ENCODE measurements around the gene TRAPPC10.

Gene TRAPPC10

DNA sequence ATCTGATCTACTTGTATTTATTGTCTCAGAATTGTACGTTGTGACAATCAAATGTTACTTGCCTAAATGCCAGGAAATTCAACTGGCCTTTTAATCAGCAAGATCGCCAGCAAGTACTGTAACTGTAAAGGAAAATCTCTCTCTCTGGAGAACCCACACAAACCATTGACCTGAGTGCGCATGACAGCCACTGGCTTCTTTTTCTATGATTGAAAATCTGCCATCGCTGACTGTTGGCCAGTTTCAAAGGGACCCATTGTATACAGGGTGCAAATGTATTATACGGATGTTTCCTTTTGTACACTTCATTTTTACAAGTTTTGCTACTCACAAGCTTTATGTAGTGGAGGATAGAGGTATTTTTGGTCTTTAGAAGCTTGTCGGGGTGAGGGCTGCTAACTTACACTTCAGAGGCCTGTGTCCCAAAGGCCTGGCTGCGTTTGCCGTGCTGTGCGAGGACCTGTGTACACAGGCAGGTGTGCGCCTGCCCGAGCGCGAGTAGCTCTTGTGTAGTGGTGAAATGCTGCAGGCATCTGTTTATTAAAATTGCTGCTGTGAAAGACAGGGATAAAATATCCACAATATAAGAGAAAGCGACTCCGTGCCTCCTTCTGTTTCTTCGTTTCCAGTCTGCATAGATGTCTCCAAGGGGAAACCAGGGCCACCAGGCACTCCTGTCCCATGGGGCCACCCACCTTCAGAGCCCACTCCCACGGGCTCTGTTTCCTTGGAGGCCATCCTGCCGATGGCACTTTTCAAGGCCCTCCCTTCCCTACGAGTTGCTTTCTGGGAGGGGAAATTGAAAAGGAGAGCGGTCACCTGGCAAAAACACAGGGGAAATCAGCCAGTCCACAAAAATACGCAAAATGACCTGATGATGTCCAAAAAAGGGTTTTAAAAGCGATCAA, 25.3 kb upstream of the TRAPPC10 start:
- TF ChIP-seq, protein P1, sequence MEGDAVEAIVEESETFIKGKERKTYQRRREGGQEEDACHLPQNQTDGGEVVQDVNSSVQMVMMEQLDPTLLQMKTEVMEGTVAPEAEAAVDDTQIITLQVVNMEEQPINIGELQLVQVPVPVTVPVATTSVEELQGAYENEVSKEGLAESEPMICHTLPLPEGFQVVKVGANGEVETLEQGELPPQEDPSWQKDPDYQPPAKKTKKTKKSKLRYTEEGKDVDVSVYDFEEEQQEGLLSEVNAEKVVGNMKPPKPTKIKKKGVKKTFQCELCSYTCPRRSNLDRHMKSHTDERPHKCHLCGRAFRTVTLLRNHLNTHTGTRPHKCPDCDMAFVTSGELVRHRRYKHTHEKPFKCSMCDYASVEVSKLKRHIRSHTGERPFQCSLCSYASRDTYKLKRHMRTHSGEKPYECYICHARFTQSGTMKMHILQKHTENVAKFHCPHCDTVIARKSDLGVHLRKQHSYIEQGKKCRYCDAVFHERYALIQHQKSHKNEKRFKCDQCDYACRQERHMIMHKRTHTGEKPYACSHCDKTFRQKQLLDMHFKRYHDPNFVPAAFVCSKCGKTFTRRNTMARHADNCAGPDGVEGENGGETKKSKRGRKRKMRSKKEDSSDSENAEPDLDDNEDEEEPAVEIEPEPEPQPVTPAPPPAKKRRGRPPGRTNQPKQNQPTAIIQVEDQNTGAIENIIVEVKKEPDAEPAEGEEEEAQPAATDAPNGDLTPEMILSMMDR (IDR thresholded peaks at IDR 0.05; ENCODE audit: control insufficient read depth, extremely low read depth, insufficient read depth), result no peak
- H3K4me3 ChIP-seq (ENCODE audit: low read depth, low read length), result no peak overlapping the region
- DNase-seq (ENCODE audit: low read depth), result no peak

DNA sequence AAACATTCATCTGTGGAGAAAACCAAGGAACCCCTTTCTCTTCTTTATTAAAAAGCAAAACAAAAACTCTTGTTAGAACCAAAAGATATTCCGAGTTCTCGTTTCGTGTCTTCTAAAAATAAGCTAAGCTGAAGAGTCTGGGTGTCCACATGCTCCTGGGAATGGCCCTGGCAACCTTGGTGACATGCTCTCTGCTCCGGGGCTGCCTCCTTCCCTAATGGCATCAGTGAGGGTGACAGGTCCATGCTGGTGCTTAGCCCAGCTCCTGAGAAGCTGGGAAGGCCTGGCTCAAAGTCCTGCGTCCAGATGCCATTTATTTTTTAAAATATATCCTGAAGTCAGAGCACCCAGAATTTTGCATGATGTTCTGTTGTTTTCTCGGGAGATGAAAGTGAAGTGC, 24.6 kb upstream of the TRAPPC10 start:
- no peak for DNase-seq (ENCODE audit: low read depth)
- no peak overlapping the region for H3K4me3 ChIP-seq (ENCODE audit: low read depth, low read length)
- TF ChIP-seq, protein P1 (IDR thresholded peaks at IDR 0.05; ENCODE audit: control insufficient read depth, extremely low read depth, insufficient read depth), result no peak

DNA sequence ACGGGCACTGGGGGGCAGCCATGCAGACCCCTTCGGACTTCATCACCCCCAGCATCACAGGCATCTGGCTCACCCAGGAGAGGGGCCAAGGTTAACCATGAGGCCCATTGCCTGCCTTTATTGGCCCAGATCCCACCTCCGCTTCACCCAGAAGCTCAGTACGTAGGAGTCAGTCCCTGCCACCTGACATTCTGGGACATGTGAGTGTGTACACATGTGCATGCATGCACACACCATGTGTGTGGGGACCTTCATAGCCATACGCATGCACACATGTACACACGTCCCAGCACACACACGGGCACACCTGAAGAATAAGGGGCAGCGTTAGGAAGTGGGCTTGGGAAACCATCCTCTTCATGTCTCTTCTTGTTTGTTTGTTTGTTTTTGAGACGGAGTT, 24.1 kb upstream of the TRAPPC10 start:
- DNase-seq (ENCODE audit: low read depth), result no peak
- TF ChIP-seq, protein P1 (IDR thresholded peaks at IDR 0.05; ENCODE audit: control insufficient read depth, extremely low read depth, insufficient read depth), result no peak
- H3K4me3 ChIP-seq (ENCODE audit: low read depth, low read length), result no peak overlapping the region

DNA sequence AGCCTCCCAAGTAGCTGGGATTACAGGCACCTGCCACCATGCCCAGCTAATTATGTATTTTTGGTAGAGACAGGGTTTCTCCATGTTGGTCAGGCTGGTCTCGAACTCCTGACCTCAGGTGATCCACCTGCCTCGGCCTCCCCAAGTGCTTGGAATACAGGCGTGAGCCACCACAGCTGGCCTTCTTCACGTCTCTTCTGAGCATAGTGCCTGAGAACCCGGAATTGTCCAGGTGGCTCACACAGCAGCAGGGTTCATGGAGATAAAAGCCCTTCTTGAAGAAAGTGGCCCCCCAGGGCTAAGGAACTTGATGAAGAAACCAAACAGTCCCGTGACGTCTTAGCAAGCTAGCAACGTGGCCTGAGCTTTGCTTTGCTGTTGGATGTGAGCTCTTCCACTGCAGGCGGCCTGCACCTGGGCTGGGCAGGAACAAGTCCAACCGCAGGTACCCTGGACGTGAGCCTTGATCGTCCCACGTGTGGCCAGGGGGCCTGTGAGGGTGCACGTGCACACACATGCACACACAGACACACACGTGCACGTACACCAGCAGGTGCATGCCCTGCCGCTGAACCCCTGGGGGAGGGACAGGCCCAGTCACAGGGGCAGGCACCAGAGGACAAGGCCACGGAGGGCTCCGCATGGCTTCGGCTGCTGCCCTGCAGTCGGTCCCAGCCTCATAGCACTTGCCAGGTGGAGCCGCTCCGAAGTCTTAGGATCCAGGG, 23.4 kb upstream of the TRAPPC10 start:
- no peak overlapping the region for H3K4me3 ChIP-seq (ENCODE audit: low read depth, low read length)
- DNase-seq (ENCODE audit: low read depth), result no peak
- TF ChIP-seq, protein P1 (IDR thresholded peaks at IDR 0.05; ENCODE audit: control insufficient read depth, extremely low read depth, insufficient read depth), result no peak

DNA sequence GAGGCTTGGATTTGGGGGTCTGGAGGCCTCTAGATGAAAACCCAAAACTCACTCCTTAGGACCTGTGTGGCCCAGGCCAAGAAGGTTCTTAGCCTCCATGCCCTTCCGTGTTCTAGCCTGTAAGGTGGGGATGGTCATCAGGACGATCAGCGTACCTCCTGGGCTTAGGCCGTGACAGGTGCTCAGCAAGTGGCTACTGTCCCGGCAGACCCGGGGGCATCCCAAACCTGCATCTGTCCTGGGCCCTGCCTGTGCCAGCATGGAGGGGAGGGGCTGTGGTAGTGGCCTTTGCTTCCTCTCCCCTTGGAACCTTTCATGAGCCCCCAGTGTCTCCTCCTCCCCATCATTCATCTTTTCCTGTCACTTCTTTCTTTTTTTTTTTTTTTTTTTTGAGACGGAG, 22.7 kb upstream of the TRAPPC10 start:
- no peak overlapping the region for H3K4me3 ChIP-seq (ENCODE audit: low read depth, low read length)
- DNase-seq (ENCODE audit: low read depth), result no peak

DNA sequence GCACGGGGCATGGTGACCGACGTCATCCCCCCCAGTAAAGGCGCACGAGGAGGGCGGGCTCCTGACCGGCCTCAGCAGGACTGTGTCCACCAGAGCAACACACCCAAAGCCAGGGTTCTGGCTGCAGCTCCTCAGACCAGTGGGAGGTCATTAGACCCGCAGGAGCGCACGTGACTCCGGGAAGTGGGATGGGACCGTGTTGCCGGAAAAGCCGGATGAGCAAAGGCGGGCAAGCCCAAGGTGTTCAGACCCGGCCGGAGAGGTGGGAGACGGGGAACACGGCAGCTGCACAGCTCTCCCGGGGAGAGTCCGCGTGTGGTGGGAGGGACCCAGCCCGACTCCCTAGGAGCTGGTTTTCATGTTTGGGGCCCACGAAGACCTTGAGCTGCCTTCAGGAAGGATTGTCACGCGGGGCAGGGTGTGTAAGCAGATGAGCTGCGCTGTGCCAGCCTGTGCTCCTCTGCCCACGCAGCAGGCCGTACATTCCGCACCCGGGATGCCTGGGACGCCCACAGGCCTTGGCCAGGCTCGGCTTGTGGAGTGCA, 20.6 kb upstream of the TRAPPC10 start:
- TF ChIP-seq, protein P1 (IDR thresholded peaks at IDR 0.05; ENCODE audit: control insufficient read depth, extremely low read depth, insufficient read depth), result no peak
- no peak overlapping the region for H3K4me3 ChIP-seq (ENCODE audit: low read depth, low read length)
- no peak for DNase-seq (ENCODE audit: low read depth)

More for the DNA sequence above, 22.7 kb upstream of the TRAPPC10 start:
- TF ChIP-seq, protein P1 (IDR thresholded peaks at IDR 0.05; ENCODE audit: control insufficient read depth, extremely low read depth, insufficient read depth), result no peak

Data from LNCaP clone FGC (cell line).